ENCODE results near the gene MRPL37.

MRPL37 gene

DNA sequence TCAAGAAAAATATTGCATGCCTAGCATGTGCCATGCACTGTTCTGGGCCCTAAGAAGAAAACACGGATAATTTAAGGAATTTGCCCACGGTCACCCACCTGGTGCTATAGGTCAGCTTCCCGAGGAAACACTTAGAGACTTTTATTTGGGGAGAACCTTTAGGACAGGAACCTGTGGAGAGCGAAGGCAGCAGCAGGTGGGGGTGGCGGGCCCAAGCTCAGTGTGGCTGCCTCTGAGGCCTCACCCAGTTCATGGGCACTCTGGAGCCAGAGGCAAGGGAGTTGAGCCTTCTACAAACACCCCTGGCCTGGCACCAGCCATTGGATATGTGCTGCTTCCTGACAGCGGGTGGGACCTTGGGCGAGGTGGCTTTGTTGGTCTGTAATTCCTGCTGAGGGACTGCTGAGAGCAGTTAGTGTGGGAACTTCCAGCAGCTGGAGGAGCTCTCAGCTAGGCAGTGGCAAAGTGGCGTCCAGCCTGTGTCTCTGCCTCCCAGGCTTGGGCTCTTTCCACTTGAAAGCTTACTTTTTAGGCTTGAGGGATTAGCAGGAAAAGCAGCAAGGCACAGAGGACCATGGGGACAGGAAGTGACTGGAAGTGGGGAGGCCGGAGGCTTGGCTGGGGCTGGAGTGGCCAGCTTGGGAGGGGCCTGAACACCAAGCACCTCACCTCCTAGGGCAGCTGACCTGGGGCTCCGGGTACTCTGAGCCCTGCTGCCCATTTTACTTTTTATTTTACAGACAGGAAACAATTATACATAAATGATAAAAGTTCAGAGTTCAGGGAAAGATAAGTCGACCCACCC, 19.1 kb downstream of the MRPL37 start:
- Histone ChIP-seq H3K9me3 (ENCODE audit: insufficient read depth, low read depth, low read length) (no peaks in the 10 kb centered on the region), H3K4me3 (ENCODE audit: low read length, poor library complexity, severe bottlenecking) (no peak overlapping the region), H3F3A (ENCODE audit: low read depth) (no peaks in the 10 kb centered on the region), H3K36me3 (ENCODE audit: insufficient read depth, low read length) (peaks cover 74% of the 10 kb centered on the region; the same call in 1 of the 2 replicates), H4K20me1 (ENCODE audit: insufficient read depth, low read length, poor library complexity, severe bottlenecking) (no peaks in the 10 kb centered on the region), H3K27me3 (ENCODE audit: insufficient read depth, low read length, poor library complexity, severe bottlenecking) (no peaks in the 10 kb centered on the region), H3K9ac (ENCODE audit: low read depth, low read length, poor library complexity, severe bottlenecking) (no peak overlapping the region), H3K4me2 (ENCODE audit: low read depth, low read length, poor library complexity, severe bottlenecking) (no peak overlapping the region), H3K79me2 (ENCODE audit: insufficient read depth, low read length) (no peaks in the 10 kb centered on the region), H2AFZ (ENCODE audit: low read length) (no peak overlapping the region), H3K4me1 (ENCODE audit: insufficient read depth, low read length, poor library complexity, severe bottlenecking) (no peaks in the 10 kb centered on the region), H3K9me2 (replicated peaks; ENCODE audit: low read depth, low read length) (no peaks in the 10 kb centered on the region)
- TF ChIP-seq, protein P1, sequence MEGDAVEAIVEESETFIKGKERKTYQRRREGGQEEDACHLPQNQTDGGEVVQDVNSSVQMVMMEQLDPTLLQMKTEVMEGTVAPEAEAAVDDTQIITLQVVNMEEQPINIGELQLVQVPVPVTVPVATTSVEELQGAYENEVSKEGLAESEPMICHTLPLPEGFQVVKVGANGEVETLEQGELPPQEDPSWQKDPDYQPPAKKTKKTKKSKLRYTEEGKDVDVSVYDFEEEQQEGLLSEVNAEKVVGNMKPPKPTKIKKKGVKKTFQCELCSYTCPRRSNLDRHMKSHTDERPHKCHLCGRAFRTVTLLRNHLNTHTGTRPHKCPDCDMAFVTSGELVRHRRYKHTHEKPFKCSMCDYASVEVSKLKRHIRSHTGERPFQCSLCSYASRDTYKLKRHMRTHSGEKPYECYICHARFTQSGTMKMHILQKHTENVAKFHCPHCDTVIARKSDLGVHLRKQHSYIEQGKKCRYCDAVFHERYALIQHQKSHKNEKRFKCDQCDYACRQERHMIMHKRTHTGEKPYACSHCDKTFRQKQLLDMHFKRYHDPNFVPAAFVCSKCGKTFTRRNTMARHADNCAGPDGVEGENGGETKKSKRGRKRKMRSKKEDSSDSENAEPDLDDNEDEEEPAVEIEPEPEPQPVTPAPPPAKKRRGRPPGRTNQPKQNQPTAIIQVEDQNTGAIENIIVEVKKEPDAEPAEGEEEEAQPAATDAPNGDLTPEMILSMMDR (conservative IDR thresholded peaks at IDR 0.05; ENCODE audit: low read length) = no peak
- TF ChIP-seq EZH2phosphoT487 (IDR thresholded peaks at IDR 0.05; ENCODE audit: borderline replicate concordance) = no peak

DNA sequence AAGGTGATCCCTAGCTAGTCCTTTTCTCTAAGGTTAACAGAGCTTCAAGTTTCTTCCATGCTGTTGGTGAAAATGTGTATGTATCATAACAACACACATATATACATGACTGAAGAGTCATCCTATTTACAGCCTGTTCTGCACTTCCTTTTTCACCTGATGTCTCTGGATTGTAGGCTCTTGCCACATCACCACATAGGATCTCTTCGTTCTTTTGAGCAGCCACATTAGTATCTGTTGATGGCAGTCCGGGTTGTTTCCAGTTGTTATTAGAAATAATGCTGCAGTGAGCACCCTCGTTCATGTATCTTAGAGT, 19.7 kb downstream of the MRPL37 start:
- no peaks in the 10 kb centered on the region for H3K27me3 ChIP-seq (ENCODE audit: insufficient read depth, low read length, poor library complexity, severe bottlenecking)
- no peaks in the 10 kb centered on the region for H3F3A ChIP-seq (ENCODE audit: low read depth)
- no peaks in the 10 kb centered on the region for H3K79me2 ChIP-seq (ENCODE audit: insufficient read depth, low read length)
- peaks cover 68% of the 10 kb centered on the region; the same call in 1 of the 2 replicates for H3K36me3 ChIP-seq (ENCODE audit: insufficient read depth, low read length)
- H2AFZ ChIP-seq (ENCODE audit: low read length) = no peak overlapping the region
- no peaks in the 10 kb centered on the region for H3K4me1 ChIP-seq (ENCODE audit: insufficient read depth, low read length, poor library complexity, severe bottlenecking)
- no peaks in the 10 kb centered on the region for H4K20me1 ChIP-seq (ENCODE audit: insufficient read depth, low read length, poor library complexity, severe bottlenecking)
- no peak overlapping the region for H3K4me2 ChIP-seq (ENCODE audit: low read depth, low read length, poor library complexity, severe bottlenecking)
- no peak overlapping the region for H3K4me3 ChIP-seq (ENCODE audit: low read length, poor library complexity, severe bottlenecking)
- no peaks in the 10 kb centered on the region for H3K9me3 ChIP-seq (ENCODE audit: insufficient read depth, low read depth, low read length)
- no peaks in the 10 kb centered on the region for H3K9me2 ChIP-seq (replicated peaks; ENCODE audit: low read depth, low read length)
- H3K9ac ChIP-seq (ENCODE audit: low read depth, low read length, poor library complexity, severe bottlenecking) = no peak overlapping the region
- TF ChIP-seq EZH2phosphoT487 (IDR thresholded peaks at IDR 0.05; ENCODE audit: borderline replicate concordance) = no peak
- TF ChIP-seq, protein P1 (conservative IDR thresholded peaks at IDR 0.05; ENCODE audit: low read length) = no peak

DNA sequence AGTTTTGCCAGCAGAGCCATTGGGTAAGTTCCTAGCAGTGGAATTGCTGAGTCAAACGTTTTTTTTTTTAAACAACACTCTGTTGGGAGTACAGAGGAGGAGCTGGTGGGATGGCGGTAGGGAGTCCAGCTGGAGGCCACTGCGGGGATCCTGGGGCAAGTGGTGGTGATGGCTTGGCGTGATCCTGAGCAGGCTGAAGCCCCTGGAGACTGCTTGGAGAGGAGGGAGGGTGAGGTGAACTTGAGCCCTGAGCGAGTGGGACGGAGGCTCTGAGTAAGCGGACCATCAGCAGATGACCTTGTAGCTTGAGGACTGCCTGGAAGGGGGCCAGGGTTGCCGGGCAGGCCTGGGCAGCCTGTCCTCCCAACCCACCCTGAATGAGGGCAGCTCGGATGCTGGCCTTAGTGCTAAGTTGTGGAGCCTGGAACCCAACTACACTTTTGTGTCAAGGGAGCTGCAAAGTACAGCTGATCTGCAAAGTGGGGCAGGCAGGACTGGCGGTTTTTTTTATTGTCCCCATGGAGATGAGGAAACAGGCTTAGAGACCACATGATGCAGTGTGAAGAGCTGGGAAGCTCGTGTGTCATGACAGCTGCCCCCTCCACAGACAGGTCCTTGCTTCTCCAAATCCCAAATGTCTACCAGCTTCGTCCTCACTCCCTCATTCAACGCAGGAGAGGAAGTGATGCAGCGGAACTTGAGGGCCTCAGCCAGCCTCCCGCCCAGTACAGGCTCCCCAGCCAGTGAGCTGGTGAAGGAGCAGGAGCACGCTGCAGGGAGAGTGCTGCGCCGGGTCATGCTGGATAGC, 20.2 kb downstream of the MRPL37 start:
- Histone ChIP-seq H3F3A (ENCODE audit: low read depth) (no peaks in the 10 kb centered on the region), H3K9ac (ENCODE audit: low read depth, low read length, poor library complexity, severe bottlenecking) (no peak overlapping the region), H3K27me3 (ENCODE audit: insufficient read depth, low read length, poor library complexity, severe bottlenecking) (no peaks in the 10 kb centered on the region), H3K36me3 (ENCODE audit: insufficient read depth, low read length) (peaks cover 65% of the 10 kb centered on the region; the same call in 1 of the 2 replicates), H3K9me2 (replicated peaks; ENCODE audit: low read depth, low read length) (no peaks in the 10 kb centered on the region), H3K4me2 (ENCODE audit: low read depth, low read length, poor library complexity, severe bottlenecking) (no peak overlapping the region), H4K20me1 (ENCODE audit: insufficient read depth, low read length, poor library complexity, severe bottlenecking) (no peaks in the 10 kb centered on the region), H2AFZ (ENCODE audit: low read length) (no peak overlapping the region), H3K79me2 (ENCODE audit: insufficient read depth, low read length) (no peaks in the 10 kb centered on the region), H3K9me3 (ENCODE audit: insufficient read depth, low read depth, low read length) (no peaks in the 10 kb centered on the region), H3K4me3 (ENCODE audit: low read length, poor library complexity, severe bottlenecking) (no peak overlapping the region), H3K4me1 (ENCODE audit: insufficient read depth, low read length, poor library complexity, severe bottlenecking) (no peaks in the 10 kb centered on the region)
- TF ChIP-seq EZH2phosphoT487 (IDR thresholded peaks at IDR 0.05; ENCODE audit: borderline replicate concordance) = no peak
- TF ChIP-seq, protein P1 (conservative IDR thresholded peaks at IDR 0.05; ENCODE audit: low read length) = no peak

All from Loucy (cell line).